ENCODE results near the gene VDR. TPM values are rescaled to one million over a fixed set of nuclear protein-coding genes. Genes with fewer than 3 reads are reported as not detected.

Gene VDR
- total RNA-seq (not detected in 2 replicates), polyA plus RNA-seq (not detected in 2 replicates)

DNA sequence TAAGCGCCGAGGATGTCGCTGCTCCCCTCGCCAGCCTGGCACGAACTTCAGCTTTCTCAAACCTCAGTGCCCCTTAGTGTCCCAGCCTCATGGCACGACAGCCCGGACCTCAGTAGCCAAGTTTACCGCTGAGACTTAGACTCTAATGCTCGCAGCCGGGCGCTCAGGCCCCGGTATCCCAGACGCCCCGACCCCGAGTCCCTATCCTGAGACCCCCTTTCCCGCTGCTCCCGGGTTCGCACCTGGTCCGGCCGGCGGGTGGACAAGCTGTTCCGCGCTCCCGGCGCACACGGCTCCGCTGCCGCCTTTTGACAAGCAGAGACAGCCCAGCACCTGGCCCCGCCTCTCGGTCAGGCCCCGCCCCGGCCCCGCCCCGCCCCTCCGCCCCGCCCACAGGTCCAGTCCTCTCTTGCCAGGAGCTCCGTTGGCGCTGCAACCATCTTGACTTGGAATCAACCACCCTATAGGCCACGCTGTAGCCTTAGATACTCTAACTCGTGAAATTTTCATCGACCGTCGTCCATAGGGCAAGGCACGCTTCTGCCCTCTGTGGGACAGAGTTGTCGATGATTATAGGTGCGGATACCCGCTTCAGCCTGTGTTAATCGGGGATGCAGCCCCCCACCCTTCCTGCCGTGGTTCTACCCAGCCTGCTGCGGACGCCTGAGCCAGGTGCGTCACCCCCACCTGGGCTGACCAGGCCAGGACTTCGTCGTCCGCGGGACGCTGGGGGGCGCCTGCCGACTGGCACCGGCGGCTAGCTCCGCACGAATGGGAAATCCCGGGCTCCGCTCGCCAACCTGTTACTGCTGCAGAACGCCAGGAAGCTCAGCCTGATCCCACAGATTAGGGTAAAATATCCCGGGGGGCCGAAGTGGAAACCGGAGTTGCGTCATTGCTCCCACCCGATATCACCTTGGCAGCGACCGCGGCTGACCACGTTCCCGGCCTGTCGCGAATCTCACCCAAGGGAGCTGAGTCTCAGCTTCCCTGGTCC, at the start of gene VDR:
VDR (minus strand) TSS at position 282 of the 997 bp plus-strand sequence. CDS start 25,881 bp downstream, outside the sequence.
- Histone ChIP-seq H3K9me3 (ENCODE audit: low read depth) (no peaks in the 10 kb centered on the region), H3K4me3 (peak within 1 kb of the TSS; percentile 41), H3K36me3 (no peaks in the 10 kb centered on the region), H3K27me3 (peaks cover 76% of the 10 kb centered on the region), H3K27ac (no peak within 1 kb of the TSS), H3K4me1 (ENCODE audit: low read depth) (no peaks in the 10 kb centered on the region)
- DNase-seq (ENCODE audit: low read depth in 1 of 2, low spot score in 1 of 2): peak; percentile 77 to 79
- TF ChIP-seq, protein P1, sequence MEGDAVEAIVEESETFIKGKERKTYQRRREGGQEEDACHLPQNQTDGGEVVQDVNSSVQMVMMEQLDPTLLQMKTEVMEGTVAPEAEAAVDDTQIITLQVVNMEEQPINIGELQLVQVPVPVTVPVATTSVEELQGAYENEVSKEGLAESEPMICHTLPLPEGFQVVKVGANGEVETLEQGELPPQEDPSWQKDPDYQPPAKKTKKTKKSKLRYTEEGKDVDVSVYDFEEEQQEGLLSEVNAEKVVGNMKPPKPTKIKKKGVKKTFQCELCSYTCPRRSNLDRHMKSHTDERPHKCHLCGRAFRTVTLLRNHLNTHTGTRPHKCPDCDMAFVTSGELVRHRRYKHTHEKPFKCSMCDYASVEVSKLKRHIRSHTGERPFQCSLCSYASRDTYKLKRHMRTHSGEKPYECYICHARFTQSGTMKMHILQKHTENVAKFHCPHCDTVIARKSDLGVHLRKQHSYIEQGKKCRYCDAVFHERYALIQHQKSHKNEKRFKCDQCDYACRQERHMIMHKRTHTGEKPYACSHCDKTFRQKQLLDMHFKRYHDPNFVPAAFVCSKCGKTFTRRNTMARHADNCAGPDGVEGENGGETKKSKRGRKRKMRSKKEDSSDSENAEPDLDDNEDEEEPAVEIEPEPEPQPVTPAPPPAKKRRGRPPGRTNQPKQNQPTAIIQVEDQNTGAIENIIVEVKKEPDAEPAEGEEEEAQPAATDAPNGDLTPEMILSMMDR (IDR thresholded peaks at IDR 0.05; ENCODE audit: low read depth, low read length): peak; percentile 50

DNA sequence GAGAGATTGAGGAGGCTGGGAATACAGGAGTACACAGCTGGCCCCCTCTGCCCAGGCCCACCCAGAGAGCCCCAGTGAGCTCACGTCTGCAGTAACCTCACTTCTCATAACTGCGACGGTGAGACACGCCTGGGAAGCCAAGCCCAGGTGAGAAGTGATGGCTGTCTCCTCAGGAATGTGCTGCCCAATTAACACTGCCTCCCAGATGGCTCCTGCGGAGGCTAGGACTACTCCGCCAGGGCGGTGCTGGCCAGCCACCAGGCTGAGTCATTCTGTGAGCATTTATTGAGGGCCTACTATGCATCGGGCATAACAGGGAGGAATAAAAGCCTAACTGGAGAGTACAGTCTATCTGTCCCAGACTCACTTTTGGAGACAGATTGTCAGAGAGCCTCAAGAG, 49.3 kb upstream of the VDR start:
- Histone ChIP-seq H3K9me3 (ENCODE audit: low read depth) (no peaks in the 10 kb centered on the region), H3K4me1 (ENCODE audit: low read depth) (no peaks in the 10 kb centered on the region), H3K27me3 (peaks cover 4% of the 10 kb centered on the region), H3K4me3 (no peak overlapping the region), H3K27ac (no peak overlapping the region), H3K36me3 (no peaks in the 10 kb centered on the region)
- TF ChIP-seq, protein P1 (IDR thresholded peaks at IDR 0.05; ENCODE audit: low read depth, low read length): no peak
- no peak for DNase-seq (ENCODE audit: low read depth in 1 of 2, low spot score in 1 of 2)

DNA sequence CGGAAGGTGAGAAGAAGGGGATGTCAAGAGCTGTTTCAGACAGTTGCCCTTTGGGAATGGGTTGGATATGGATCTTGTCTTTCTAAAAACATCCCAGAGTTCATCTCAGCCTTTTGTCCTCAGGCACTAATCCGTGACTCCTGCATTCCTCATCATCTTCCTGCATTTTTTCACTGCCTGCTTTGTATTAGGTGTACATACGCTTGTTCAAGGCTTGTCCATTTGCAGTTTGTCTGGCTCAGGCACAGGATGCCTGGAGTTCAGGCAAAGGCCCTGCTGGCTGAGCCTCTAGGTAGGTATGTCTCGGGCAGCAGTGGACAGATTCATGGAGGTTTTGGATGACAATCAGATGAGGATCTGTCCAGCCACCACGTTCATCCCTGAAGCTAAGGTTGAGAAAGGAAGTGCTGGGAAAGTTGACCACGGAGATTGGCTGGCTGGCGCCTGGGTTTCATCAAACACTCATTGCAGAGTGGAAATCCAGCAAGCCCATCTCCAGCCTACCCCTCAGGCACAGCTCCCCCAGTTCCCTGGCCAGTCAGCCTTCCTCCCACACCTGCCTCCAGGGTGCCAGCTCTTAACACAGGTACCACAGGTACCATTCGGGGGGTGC, 46.2 kb upstream of the VDR start:
- DNase-seq (ENCODE audit: low read depth in 1 of 2, low spot score in 1 of 2): no peak
- Histone ChIP-seq H3K36me3 (no peaks in the 10 kb centered on the region), H3K27ac (no peak overlapping the region), H3K4me3 (no peak overlapping the region), H3K27me3 (peaks cover 4% of the 10 kb centered on the region), H3K4me1 (ENCODE audit: low read depth) (no peaks in the 10 kb centered on the region), H3K9me3 (ENCODE audit: low read depth) (no peaks in the 10 kb centered on the region)
- TF ChIP-seq, protein P1 (IDR thresholded peaks at IDR 0.05; ENCODE audit: low read depth, low read length): no peak

DNA sequence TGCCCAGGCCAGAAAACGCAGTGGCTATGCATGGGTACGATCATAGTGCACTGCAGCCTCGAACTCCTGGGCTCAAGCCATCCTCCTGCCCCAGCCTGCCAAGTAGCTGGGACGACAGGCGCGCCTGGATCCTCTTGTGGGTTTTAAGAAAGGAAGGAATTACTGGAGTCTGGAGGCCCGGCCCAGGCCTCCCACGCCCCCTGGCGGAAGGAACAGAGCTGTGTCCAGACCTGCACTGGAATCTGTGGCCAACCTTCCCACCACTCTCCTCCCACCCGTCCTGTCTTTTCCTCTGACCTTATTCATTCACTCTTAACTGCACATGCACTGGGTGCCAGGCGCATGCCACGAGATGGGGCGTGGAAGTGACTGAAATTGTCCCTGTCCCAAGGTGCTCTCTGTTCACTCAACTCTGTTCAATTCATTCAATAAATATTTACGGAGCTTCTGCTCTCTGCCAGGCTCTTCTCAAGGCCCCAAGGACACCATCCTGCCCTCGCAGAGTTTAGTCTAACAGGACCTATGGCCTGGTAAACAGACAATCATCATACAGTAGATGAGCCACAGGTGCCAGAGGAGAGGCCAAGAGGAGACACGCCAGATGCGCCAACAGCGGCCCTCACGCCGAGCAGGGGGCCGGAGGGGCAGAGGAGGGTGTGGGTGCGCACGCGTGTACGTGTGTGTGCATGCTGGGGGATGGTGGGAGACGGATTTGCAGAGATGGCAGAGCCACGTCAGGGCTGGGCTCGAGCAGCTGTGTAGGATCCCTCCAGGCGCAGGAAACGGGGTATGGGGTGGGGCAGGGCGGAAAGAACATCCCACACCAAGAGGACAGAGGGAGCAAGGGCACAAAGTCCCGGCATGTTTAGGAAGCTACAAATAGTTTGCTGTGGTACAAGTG, 44.9 kb upstream of the VDR start:
- TF ChIP-seq, protein P1 (IDR thresholded peaks at IDR 0.05; ENCODE audit: low read depth, low read length): peak; percentile 95
- no peak overlapping the region for H3K4me3 ChIP-seq

DNA sequence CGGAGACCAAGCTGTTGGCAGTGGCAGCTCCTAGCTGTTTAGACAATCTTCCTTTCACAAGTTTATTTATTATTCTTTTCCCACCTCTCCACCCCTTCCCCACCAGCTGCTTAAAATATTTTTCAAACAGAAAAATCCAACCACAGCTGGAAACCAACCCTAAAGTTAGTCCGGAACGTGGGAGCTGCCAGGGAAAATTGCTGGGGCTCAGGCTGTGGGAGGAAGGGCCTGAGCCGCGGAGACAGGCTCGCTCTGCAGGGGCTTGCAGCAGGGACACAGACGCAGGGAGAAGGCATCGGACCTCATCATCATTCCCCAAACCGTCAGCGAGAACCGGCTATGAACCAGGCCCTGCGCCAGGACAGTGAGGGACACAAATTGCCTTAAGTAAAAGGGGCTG, 42.5 kb upstream of the VDR start:
- no peak overlapping the region for H3K27ac ChIP-seq
- H3K27me3 ChIP-seq: peaks cover 4% of the 10 kb centered on the region
- TF ChIP-seq, protein P1 (IDR thresholded peaks at IDR 0.05; ENCODE audit: low read depth, low read length): no peak
- no peaks in the 10 kb centered on the region for H3K36me3 ChIP-seq
- H3K9me3 ChIP-seq (ENCODE audit: low read depth): no peaks in the 10 kb centered on the region
- H3K4me3 ChIP-seq: no peak overlapping the region
- no peaks in the 10 kb centered on the region for H3K4me1 ChIP-seq (ENCODE audit: low read depth)
- DNase-seq (ENCODE audit: low read depth in 1 of 2, low spot score in 1 of 2): peak in 1 of 2 donors; percentile 44

More for the DNA sequence above, 44.9 kb upstream of the VDR start:
- peak; percentile 85 to 89 for DNase-seq (ENCODE audit: low read depth in 1 of 2, low spot score in 1 of 2)
- H3K9me3 ChIP-seq (ENCODE audit: low read depth): no peaks in the 10 kb centered on the region
- no peaks in the 10 kb centered on the region for H3K4me1 ChIP-seq (ENCODE audit: low read depth)
- H3K36me3 ChIP-seq: no peaks in the 10 kb centered on the region
- peaks cover 4% of the 10 kb centered on the region for H3K27me3 ChIP-seq
- no peak overlapping the region for H3K27ac ChIP-seq
